GM12873 (cell line): Measurements from ENCODE around the gene MICU1.

ENCODE experiments used
- CTCF ChIP-seq: IDR thresholded peaks from 2 replicates; pipeline ENCODE4 v1.5.1; 2012; ENCODE audit warnings: low read depth, mild to moderate bottlenecking, moderate library complexity, low read length, control low read depth; ENCODE audit not compliant: insufficient read depth; ENCODE audit errors: missing control alignments

Gene MICU1

GRCh38 chr10:72515455-72515854, 110.4 kb downstream of the MICU1 start:
- TF ChIP-seq CTCF = no peak

- TF ChIP-seq CTCF = no peak
Observed at GRCh38 chr10:72513910-72514309, 112.0 kb downstream of the MICU1 start.

- TF ChIP-seq CTCF = no peak
Observed at GRCh38 chr10:72511459-72511858, 114.4 kb downstream of the MICU1 start.

GRCh38 chr10:72509941-72510340, 115.9 kb downstream of the MICU1 start:
- TF ChIP-seq CTCF = no peak

- TF ChIP-seq CTCF = no peak
Observed at GRCh38 chr10:72509206-72509799, 116.6 kb downstream of the MICU1 start.

- no peak for TF ChIP-seq CTCF
Observed at GRCh38 chr10:72508033-72508432, 117.8 kb downstream of the MICU1 start.

GRCh38 chr10:72506474-72506873, 119.4 kb downstream of the MICU1 start:
- no peak for TF ChIP-seq CTCF
